ENCODE data around the gene SLC46A2. TPM values are rescaled to one million over a fixed set of nuclear protein-coding genes. Genes with fewer than 3 reads are reported as not detected.

SLC46A2 gene
- total and polyA plus RNA-seq, 11 donors = 0.08 to 0.45 (median 0.18) TPM; not detected in 7

GRCh38 chr9:112914524-112914923 lies 23.8 kb upstream of the SLC46A2 start:
- H3K9me3 ChIP-seq = no peaks in the 10 kb centered on the region
- intact Hi-C loops (cut with DNase I) = no loop called here
- no peaks in the 10 kb centered on the region for H3K27me3 ChIP-seq
- H3K4me3 ChIP-seq = no peak overlapping the region
- no peak overlapping the region for H3K27ac ChIP-seq
- peaks cover 0 to 19% (median 0%) of the 10 kb centered on the region in 12 donors for H3K4me1 ChIP-seq
- no peaks in the 10 kb centered on the region for H3K36me3 ChIP-seq
- WGBS, 4 donors = 10 to 33% (median 28%) methylated on average over 2 of the region's 2 CpGs
- TF ChIP-seq POLR2A (IDR thresholded peaks at IDR 0.05) = no peak
- TF ChIP-seq, protein P1, sequence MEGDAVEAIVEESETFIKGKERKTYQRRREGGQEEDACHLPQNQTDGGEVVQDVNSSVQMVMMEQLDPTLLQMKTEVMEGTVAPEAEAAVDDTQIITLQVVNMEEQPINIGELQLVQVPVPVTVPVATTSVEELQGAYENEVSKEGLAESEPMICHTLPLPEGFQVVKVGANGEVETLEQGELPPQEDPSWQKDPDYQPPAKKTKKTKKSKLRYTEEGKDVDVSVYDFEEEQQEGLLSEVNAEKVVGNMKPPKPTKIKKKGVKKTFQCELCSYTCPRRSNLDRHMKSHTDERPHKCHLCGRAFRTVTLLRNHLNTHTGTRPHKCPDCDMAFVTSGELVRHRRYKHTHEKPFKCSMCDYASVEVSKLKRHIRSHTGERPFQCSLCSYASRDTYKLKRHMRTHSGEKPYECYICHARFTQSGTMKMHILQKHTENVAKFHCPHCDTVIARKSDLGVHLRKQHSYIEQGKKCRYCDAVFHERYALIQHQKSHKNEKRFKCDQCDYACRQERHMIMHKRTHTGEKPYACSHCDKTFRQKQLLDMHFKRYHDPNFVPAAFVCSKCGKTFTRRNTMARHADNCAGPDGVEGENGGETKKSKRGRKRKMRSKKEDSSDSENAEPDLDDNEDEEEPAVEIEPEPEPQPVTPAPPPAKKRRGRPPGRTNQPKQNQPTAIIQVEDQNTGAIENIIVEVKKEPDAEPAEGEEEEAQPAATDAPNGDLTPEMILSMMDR (IDR thresholded peaks at IDR 0.05) = no peak
- DNase-seq = no peak
- ATAC-seq = peak in 1 of 4 donors; percentile 47

DNA sequence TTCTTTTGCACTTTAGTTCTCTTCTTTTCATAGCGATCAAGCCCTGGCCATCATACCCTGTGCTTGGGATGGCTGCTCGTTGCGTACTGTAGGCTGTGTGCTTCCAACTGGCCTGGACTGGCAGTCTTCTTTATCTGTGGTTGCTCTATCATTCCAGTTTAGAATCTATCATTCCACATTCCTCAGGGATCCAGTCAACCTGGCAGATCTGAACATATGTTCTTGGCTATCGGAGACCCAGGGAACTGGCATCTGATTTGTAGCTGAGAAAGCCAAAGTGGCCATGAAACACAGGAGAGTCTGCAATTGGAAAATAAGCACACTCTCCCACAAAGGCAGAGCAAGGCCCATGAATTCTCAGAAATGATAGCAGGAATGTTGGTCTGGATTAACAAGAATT lies 22.6 kb upstream of the SLC46A2 start:
- 84 to 93% (median 89%) methylated on average over 4 of the region's 4 CpGs for WGBS, 4 donors

GRCh38 chr9:112912636-112913035 lies 22.0 kb upstream of the SLC46A2 start:
- no peaks in the 10 kb centered on the region for H3K36me3 ChIP-seq
- H3K4me3 ChIP-seq = no peak overlapping the region
- WGBS, 4 donors = 66 to 96% (median 88%) methylated on average over 3 of the region's 3 CpGs
- no peak overlapping the region for H3K27ac ChIP-seq
- H3K4me1 ChIP-seq = peaks cover 0 to 19% (median 0%) of the 10 kb centered on the region in 12 donors
- intact Hi-C loops (cut with DNase I) = no loop called here
- TF ChIP-seq, protein P1 (IDR thresholded peaks at IDR 0.05) = no peak
- DNase-seq = no peak
- no peaks in the 10 kb centered on the region for H3K27me3 ChIP-seq
- H3K9me3 ChIP-seq = no peaks in the 10 kb centered on the region
- ATAC-seq = no peak

More for the DNA sequence above, 22.6 kb upstream of the SLC46A2 start:
- H3K4me1 ChIP-seq = peaks cover 0 to 19% (median 0%) of the 10 kb centered on the region in 12 donors
- ATAC-seq (no peak), DNase-seq (no peak)
- no peak overlapping the region for H3K4me3 ChIP-seq
- TF ChIP-seq, protein P1 (IDR thresholded peaks at IDR 0.05) = no peak
- TF ChIP-seq POLR2A (IDR thresholded peaks at IDR 0.05) = no peak
- no peak overlapping the region for H3K27ac ChIP-seq
- no peaks in the 10 kb centered on the region for H3K9me3 ChIP-seq
- H3K36me3 ChIP-seq = no peaks in the 10 kb centered on the region
- no peaks in the 10 kb centered on the region for H3K27me3 ChIP-seq
- intact Hi-C loops (cut with DNase I) = no loop called here

- peaks cover 0 to 19% (median 0%) of the 10 kb centered on the region in 12 donors for H3K4me1 ChIP-seq
- intact Hi-C loops (cut with DNase I) = no loop called here
Measured at GRCh38 chr9:112911736-112912135, 21.1 kb upstream of the SLC46A2 start.

More at GRCh38 chr9:112911736-112912135, 21.1 kb upstream of the SLC46A2 start:
- DNase-seq (no peak), ATAC-seq (no peak)
- Histone ChIP-seq H3K27ac (no peak overlapping the region), H3K36me3 (no peaks in the 10 kb centered on the region), H3K9me3 (no peaks in the 10 kb centered on the region), H3K4me3 (no peak overlapping the region), H3K27me3 (no peaks in the 10 kb centered on the region)
- 58 to 83% (median 72%) methylated on average over 2 of the region's 2 CpGs for WGBS, 4 donors
- TF ChIP-seq POLR2A (IDR thresholded peaks at IDR 0.05) = no peak
- TF ChIP-seq, protein P1 (IDR thresholded peaks at IDR 0.05) = no peak

Data from heart left ventricle (tissue), 16 donors.